Adipocyte (in vitro differentiated cells): ENCODE data around the gene HYAL3.

Source experiments
- DNase-seq: peaks from one replicate; pipeline ENCODE4 v3.0.0-alpha.2; 2015; ENCODE audit warnings: low read depth
- H3K27me3 ChIP-seq: replicated peaks from 2 replicates; pipeline ENCODE4 v1.7.0; 2013; ENCODE audit warnings: mild to moderate bottlenecking, low read length, moderate library complexity; ENCODE audit not compliant: control insufficient read depth, insufficient read depth
- H3K36me3 ChIP-seq: 2 replicates; pipeline ENCODE4 v1.7.0; 2013; ENCODE audit warnings: low read length, mild to moderate bottlenecking, moderate library complexity; ENCODE audit not compliant: control insufficient read depth, insufficient read depth, severe bottlenecking
- H3K4me1 ChIP-seq: 2 replicates; pipeline ENCODE4 v1.7.0; 2013; ENCODE audit warnings: mild to moderate bottlenecking, low read length, moderate library complexity; ENCODE audit not compliant: control insufficient read depth, insufficient read depth
- H3K4me3 ChIP-seq: 2 replicates; pipeline ENCODE4 v1.7.0; 2013; ENCODE audit warnings: mild to moderate bottlenecking, low read length, moderate library complexity
- H3K9ac ChIP-seq: 2 replicates; pipeline ENCODE4 v1.7.0; 2013; ENCODE audit warnings: mild to moderate bottlenecking, low read length, moderate library complexity
- H3K9me3 ChIP-seq: 2 replicates; pipeline ENCODE4 v1.7.0; 2013; ENCODE audit warnings: mild to moderate bottlenecking, low read length, moderate library complexity; ENCODE audit not compliant: control insufficient read depth

HYAL3 gene

GRCh38 chr3:50326182-50326541 lies 27.0 kb upstream of the HYAL3 start:
- H3K4me3 ChIP-seq: no peak overlapping the region
- no peaks in the 10 kb centered on the region for H3K9me3 ChIP-seq
- no peaks in the 10 kb centered on the region for H3K27me3 ChIP-seq
- no peak for DNase-seq
- no peak overlapping the region for H3K9ac ChIP-seq
- H3K4me1 ChIP-seq: peaks cover 22% of the 10 kb centered on the region
- peaks cover 30% of the 10 kb centered on the region for H3K36me3 ChIP-seq

- H3K27me3 ChIP-seq: no peaks in the 10 kb centered on the region
- H3K4me3 ChIP-seq: no peak overlapping the region
- H3K36me3 ChIP-seq: peaks cover 25% of the 10 kb centered on the region
- H3K9me3 ChIP-seq: no peaks in the 10 kb centered on the region
- peaks cover 22% of the 10 kb centered on the region for H3K4me1 ChIP-seq
- no peak overlapping the region for H3K9ac ChIP-seq
- DNase-seq: no peak
Measured at GRCh38 chr3:50325497-50326181, 26.4 kb upstream of the HYAL3 start.

- peaks cover 20% of the 10 kb centered on the region for H3K36me3 ChIP-seq
- H3K9ac ChIP-seq: no peak overlapping the region
- no peaks in the 10 kb centered on the region for H3K27me3 ChIP-seq
- no peak for DNase-seq
- H3K4me3 ChIP-seq: no peak overlapping the region
- H3K4me1 ChIP-seq: peaks cover 27% of the 10 kb centered on the region
- no peaks in the 10 kb centered on the region for H3K9me3 ChIP-seq
Measured at GRCh38 chr3:50325113-50325480, 25.9 kb upstream of the HYAL3 start.

- Histone ChIP-seq H3K9me3 (no peaks in the 10 kb centered on the region), H3K36me3 (peaks cover 14% of the 10 kb centered on the region), H3K4me3 (no peak overlapping the region), H3K9ac (no peak overlapping the region), H3K4me1 (peaks cover 31% of the 10 kb centered on the region), H3K27me3 (no peaks in the 10 kb centered on the region)
- peak; percentile 85 for DNase-seq
Measured at GRCh38 chr3:50324351-50325112, 25.3 kb upstream of the HYAL3 start.

- no peak for DNase-seq
- H3K9ac ChIP-seq: no peak overlapping the region
- H3K27me3 ChIP-seq: no peaks in the 10 kb centered on the region
- no peaks in the 10 kb centered on the region for H3K9me3 ChIP-seq
- H3K36me3 ChIP-seq: peaks cover 18% of the 10 kb centered on the region
- H3K4me3 ChIP-seq: no peak overlapping the region
- peaks cover 30% of the 10 kb centered on the region for H3K4me1 ChIP-seq
Measured at GRCh38 chr3:50323614-50324199, 24.5 kb upstream of the HYAL3 start.

GRCh38 chr3:50323092-50323600 lies 23.9 kb upstream of the HYAL3 start:
- Histone ChIP-seq H3K4me1 (peaks cover 25% of the 10 kb centered on the region), H3K9ac (no peak overlapping the region), H3K27me3 (no peaks in the 10 kb centered on the region), H3K9me3 (no peaks in the 10 kb centered on the region), H3K36me3 (peaks cover 24% of the 10 kb centered on the region), H3K4me3 (no peak overlapping the region)
- no peak for DNase-seq

- DNase-seq: no peak
- Histone ChIP-seq H3K9ac (peak within 1 kb of the TSS; percentile 88), H3K9me3 (no peaks in the 10 kb centered on the region), H3K36me3 (peaks cover 30% of the 10 kb centered on the region), H3K4me3 (peak within 1 kb of the TSS; percentile 84), H3K27me3 (no peaks in the 10 kb centered on the region), H3K4me1 (peaks cover 24% of the 10 kb centered on the region)
Measured at GRCh38 chr3:50322386-50323091, 23.3 kb upstream of the HYAL3 start, which contains the start of gene HYAL2. Gene HYAL2, minus strand, starts transcription at chr3:50322745. Its CDS starts 2,256 bp downstream, at chr3:50320489.

- DNase-seq: no peak
- H3K36me3 ChIP-seq: peaks cover 34% of the 10 kb centered on the region
- no peaks in the 10 kb centered on the region for H3K9me3 ChIP-seq
- H3K4me3 ChIP-seq: peak overlapping the region; percentile 84
- peaks cover 19% of the 10 kb centered on the region for H3K4me1 ChIP-seq
- H3K27me3 ChIP-seq: no peaks in the 10 kb centered on the region
- peak overlapping the region; percentile 71 for H3K9ac ChIP-seq
Measured at GRCh38 chr3:50322115-50322385, 22.8 kb upstream of the HYAL3 start.

- Histone ChIP-seq H3K36me3 (peaks cover 34% of the 10 kb centered on the region), H3K4me1 (peaks cover 16% of the 10 kb centered on the region), H3K4me3 (peak overlapping the region; percentile 84)
Measured at GRCh38 chr3:50321336-50322114, 22.3 kb upstream of the HYAL3 start.

GRCh38 chr3:50320853-50321335 lies 21.7 kb upstream of the HYAL3 start:
- Histone ChIP-seq H3K36me3 (peaks cover 33% of the 10 kb centered on the region), H3K4me3 (peak overlapping the region; percentile 84), H3K27me3 (no peaks in the 10 kb centered on the region), H3K4me1 (peaks cover 16% of the 10 kb centered on the region), H3K9ac (peak overlapping the region; percentile 88), H3K9me3 (no peaks in the 10 kb centered on the region)
- DNase-seq: peak; percentile 94

More at GRCh38 chr3:50321336-50322114, 22.3 kb upstream of the HYAL3 start:
- no peaks in the 10 kb centered on the region for H3K9me3 ChIP-seq
- H3K27me3 ChIP-seq: no peaks in the 10 kb centered on the region
- DNase-seq: peak; percentile 96
- H3K9ac ChIP-seq: peak overlapping the region; percentile 88
